A549 (cell line): ENCODE measurements around the gene MUC5AC. TPM values are rescaled to one million over a fixed set of nuclear protein-coding genes. Genes with fewer than 3 reads are reported as not detected.
A peak's percentile ranks its signal among the peaks of the same experiment; 100 is the strongest.

Source experiments
- ATAC-seq, 2 experiments: fragments of 200-7000 bp in 1 of 2; fragments of >200 bp in 1 of 2; cut with Nextera tagmentation in 1 of 2; cut with Tn5 transposase in 1 of 2; 3 replicates each; pipeline versions ENCODE4 v1.8.0 to v1.9.1; 2018 to 2020; ENCODE audit warnings: mild to moderate bottlenecking in 1 of 2, moderate library complexity in 1 of 2
- CTCF ChIA-PET: fragments of 300-600 bp; sonication (Branson Sonifier 250); formaldehyde crosslinking; extraction: SDS; loops from one replicate; lab custom pipeline; 2021; ENCODE audit warnings: antibody characterized with exemption, inconsistent platforms; lab: Yijun Ruan, JAX
- POLR2A ChIA-PET: fragments of 350-600 bp; formaldehyde crosslinking; extraction: SDS; loops from one replicate; lab custom pipeline; 2021; ENCODE audit warnings: antibody characterized with exemption, inconsistent platforms; lab: Yijun Ruan, JAX
- DNase-seq, 2 experiments: peaks; one replicate each; pipeline versions ENCODE4 v3.0.0 to v3.0.0-alpha.2; 2011 to 2016; ENCODE audit warnings: low read depth in 1 of 2, low spot score in 1 of 2
- FAIRE-seq: peaks from 2 replicates; lab custom pipeline; 2011; peaks lifted over from hg19 to GRCh38; lab: Jason Lieb, UNC
- H3K27ac ChIP-seq, 2 experiments: fragments of >200 bp; sonication (Bioruptor Twin); formaldehyde crosslinking; 3 replicates each; pipeline ENCODE4 v1.5.1; 2016 to 2017
- H3K4me1 ChIP-seq: fragments of >200 bp; sonication (Bioruptor Twin); formaldehyde crosslinking; 3 replicates; pipeline ENCODE4 v1.6.1; 2016
- H3K4me2 ChIP-seq: fragments of >200 bp; sonication (Bioruptor Twin); formaldehyde crosslinking; 3 replicates; pipeline ENCODE4 v1.6.1; 2016
- H3K4me3 ChIP-seq: fragments of >200 bp; sonication (Bioruptor Twin); formaldehyde crosslinking; 3 replicates; pipeline ENCODE4 v1.5.1; 2016
- H3K9me3 ChIP-seq: fragments of >200 bp; sonication (Bioruptor Twin); formaldehyde crosslinking; 3 replicates; pipeline ENCODE4 v1.6.1; 2016
- CBX2 ChIP-seq: fragments of 200-600 bp; sonication (generic); IDR thresholded peaks from 2 replicates; pipeline ENCODE4 v1.6.1; 2016; ENCODE audit warnings: low read depth, mild to moderate bottlenecking, borderline replicate concordance
- CEBPB ChIP-seq, 2 experiments: fragments of >200 bp in 1 of 2; sonication (Bioruptor Twin) in 1 of 2; formaldehyde crosslinking in 1 of 2; IDR thresholded peaks; 2 replicates each; pipeline ENCODE4 v1.6.1; 2012 to 2016
- CHD2 ChIP-seq: fragments of 150-350 bp; IDR thresholded peaks from 2 replicates; pipeline ENCODE4 v1.6.1; 2014; ENCODE audit warnings: low read length; ENCODE audit not compliant: partially characterized antibody
- EHMT2 ChIP-seq: fragments of 200-600 bp; sonication (generic); IDR thresholded peaks from 2 replicates; pipeline ENCODE4 v1.6.1; 2016; ENCODE audit warnings: antibody characterized with exemption, low read depth, mild to moderate bottlenecking, moderate library complexity
- ELK1 ChIP-seq: fragments of 150-350 bp; IDR thresholded peaks from 2 replicates; pipeline ENCODE4 v1.6.1; 2014; ENCODE audit warnings: low read depth, mild to moderate bottlenecking, low read length
- ESRRA ChIP-seq: fragments of 150-350 bp; IDR thresholded peaks from 2 replicates; pipeline ENCODE4 v1.6.1; 2014; ENCODE audit warnings: mild to moderate bottlenecking, low read length, borderline replicate concordance
- FOSL2 ChIP-seq, 2 experiments: fragments of 450-650 bp in 1 of 2; fragments of >200 bp in 1 of 2; sonication (Bioruptor Twin) in 1 of 2; formaldehyde crosslinking; IDR thresholded peaks; 2 replicates each; pipeline versions ENCODE4 v1.5.0 to v1.6.1; 2016 to 2020; ENCODE audit warnings: mild to moderate bottlenecking in 1 of 2, moderate library complexity in 1 of 2
- FOXS1 ChIP-seq: fragments of 250-450 bp; sonication (Bioruptor Pico); IDR thresholded peaks from 2 replicates; pipeline ENCODE4 v1.5.0; 2020; ENCODE audit warnings: mild to moderate bottlenecking, moderate library complexity
- GATA3 ChIP-seq: IDR thresholded peaks from 2 replicates; pipeline ENCODE4 v1.6.1; 2012; ENCODE audit warnings: borderline replicate concordance
- HDAC2 ChIP-seq: fragments of 200-600 bp; sonication (generic); IDR thresholded peaks from 2 replicates; pipeline ENCODE4 v1.6.1; 2016
- HEYL ChIP-seq: fragments of 250-450 bp; sonication (Bioruptor Pico); IDR thresholded peaks from 2 replicates; pipeline ENCODE4 v1.8.0; 2021; ENCODE audit warnings: mild to moderate bottlenecking, moderate library complexity
- HOXB13 ChIP-seq: fragments of 250-450 bp; sonication (Bioruptor Pico); IDR thresholded peaks from 2 replicates; pipeline ENCODE4 v1.5.0; 2020; ENCODE audit warnings: low read depth, mild to moderate bottlenecking, moderate library complexity
- JUN ChIP-seq, 2 experiments: fragments of >200 bp; sonication (Bioruptor Twin); formaldehyde crosslinking; IDR thresholded peaks; 2 replicates in 1 of 2; 3 replicates in 1 of 2; pipeline ENCODE4 v1.6.1; 2016 to 2017
- JUNB ChIP-seq: fragments of >200 bp; sonication (Bioruptor Twin); formaldehyde crosslinking; IDR thresholded peaks from 2 replicates; pipeline ENCODE4 v1.6.1; 2016
- KDM1A ChIP-seq: fragments of 200-600 bp; sonication (generic); IDR thresholded peaks from 2 replicates; pipeline ENCODE4 v1.6.1; 2016; ENCODE audit warnings: low read depth, mild to moderate bottlenecking
- MAFK ChIP-seq: fragments of 450-650 bp; IDR thresholded peaks from 2 replicates; pipeline ENCODE4 v1.6.1; 2014; ENCODE audit not compliant: partially characterized antibody
- NR3C1 ChIP-seq: fragments of >200 bp; sonication (Bioruptor Twin); formaldehyde crosslinking; IDR thresholded peaks from 3 replicates; pipeline ENCODE4 v1.6.1; 2017
- PBX3 ChIP-seq: IDR thresholded peaks from 2 replicates; pipeline ENCODE4 v1.6.1; 2012
- PHF8 ChIP-seq: fragments of 200-600 bp; sonication (generic); IDR thresholded peaks from 2 replicates; pipeline ENCODE4 v1.6.1; 2016; ENCODE audit warnings: low read depth, mild to moderate bottlenecking, antibody characterized with exemption, moderate library complexity, borderline replicate concordance
- POLR2AphosphoS2 ChIP-seq: conservative IDR thresholded peaks from 2 replicates; pipeline ENCODE4 v1.6.1; 2012; ENCODE audit warnings: low read length, improper control_type of control experiment, inconsistent platforms
- RAD21 ChIP-seq, 2 experiments: fragments of >200 bp in 1 of 2; sonication (Bioruptor Twin) in 1 of 2; formaldehyde crosslinking in 1 of 2; IDR thresholded peaks in 1 of 2; conservative IDR thresholded peaks in 1 of 2; 2 replicates in 1 of 2; 3 replicates in 1 of 2; pipeline ENCODE4 v1.6.1; 2012 to 2018; ENCODE audit warnings: inconsistent platforms in 1 of 2
- RARB ChIP-seq: fragments of 250-450 bp; sonication (Bioruptor Pico); IDR thresholded peaks from 2 replicates; pipeline ENCODE4 v1.8.0; 2021; ENCODE audit warnings: mild to moderate bottlenecking, moderate library complexity
- TFCP2L1 ChIP-seq: fragments of 250-450 bp; sonication (Bioruptor Pico); IDR thresholded peaks from 2 replicates; pipeline ENCODE4 v1.5.0; 2021; ENCODE audit warnings: mild to moderate bottlenecking
- USF2 ChIP-seq: fragments of 450-650 bp; IDR thresholded peaks from 2 replicates; pipeline ENCODE4 v1.6.1; 2014; ENCODE audit warnings: antibody characterized with exemption
- ZC3H11A ChIP-seq: fragments of 450-650 bp; IDR thresholded peaks from 2 replicates; pipeline ENCODE4 v1.6.1; 2014; ENCODE audit warnings: antibody characterized with exemption, mild to moderate bottlenecking
- ZNF302 ChIP-seq: fragments of 250-450 bp; sonication (Bioruptor Pico); IDR thresholded peaks from 2 replicates; pipeline ENCODE4 v1.9.0; 2021; ENCODE audit warnings: inconsistent platforms, mild to moderate bottlenecking, moderate library complexity
- ZSCAN20 ChIP-seq: fragments of 250-450 bp; sonication (Bioruptor Pico); IDR thresholded peaks from 2 replicates; pipeline ENCODE4 v1.8.0; 2022; ENCODE audit warnings: mild to moderate bottlenecking, moderate library complexity
- WGBS: methylation state at CpG from one replicate; pipeline ENCODE4 v1.1.6; 2017; ENCODE audit errors: missing lambda C conversion rate; 5-methylcytosine and 5-hydroxymethylcytosine counted together
- polyA plus RNA-seq, 4 experiments: library from polyadenylated mRNA; depleted of rRNA in 3 of 4; stranded (reverse); fragments of >200 nt; fragmentation: RNase III in 1 of 4; extraction: RNeasy Plus Mini Kit Qiagen cat#74134 plus additional on column Dnase treatment in 1 of 4; gene quantifications; 2 replicates in 3 of 4; 3 replicates in 1 of 4; pipeline ENCODE4 v1.2.3, GENCODE V29; 2011 to 2017
- TF ChIP-seq, protein P1 (sequence below): fragments of 200-600 bp; sonication (generic); IDR thresholded peaks from 2 replicates; pipeline ENCODE4 v1.6.1; 2016; ENCODE audit warnings: antibody characterized with exemption, mild to moderate bottlenecking, moderate library complexity

Gene MUC5AC
- polyA plus RNA-seq, 2 of the 4 experiments (the other 2 are of a cell fraction), result 0.18 to 7.4 TPM

GRCh38 chr11:1150769-1151365 is 6.9 kb upstream of the MUC5AC start (continued):
- TF ChIP-seq, protein P1, sequence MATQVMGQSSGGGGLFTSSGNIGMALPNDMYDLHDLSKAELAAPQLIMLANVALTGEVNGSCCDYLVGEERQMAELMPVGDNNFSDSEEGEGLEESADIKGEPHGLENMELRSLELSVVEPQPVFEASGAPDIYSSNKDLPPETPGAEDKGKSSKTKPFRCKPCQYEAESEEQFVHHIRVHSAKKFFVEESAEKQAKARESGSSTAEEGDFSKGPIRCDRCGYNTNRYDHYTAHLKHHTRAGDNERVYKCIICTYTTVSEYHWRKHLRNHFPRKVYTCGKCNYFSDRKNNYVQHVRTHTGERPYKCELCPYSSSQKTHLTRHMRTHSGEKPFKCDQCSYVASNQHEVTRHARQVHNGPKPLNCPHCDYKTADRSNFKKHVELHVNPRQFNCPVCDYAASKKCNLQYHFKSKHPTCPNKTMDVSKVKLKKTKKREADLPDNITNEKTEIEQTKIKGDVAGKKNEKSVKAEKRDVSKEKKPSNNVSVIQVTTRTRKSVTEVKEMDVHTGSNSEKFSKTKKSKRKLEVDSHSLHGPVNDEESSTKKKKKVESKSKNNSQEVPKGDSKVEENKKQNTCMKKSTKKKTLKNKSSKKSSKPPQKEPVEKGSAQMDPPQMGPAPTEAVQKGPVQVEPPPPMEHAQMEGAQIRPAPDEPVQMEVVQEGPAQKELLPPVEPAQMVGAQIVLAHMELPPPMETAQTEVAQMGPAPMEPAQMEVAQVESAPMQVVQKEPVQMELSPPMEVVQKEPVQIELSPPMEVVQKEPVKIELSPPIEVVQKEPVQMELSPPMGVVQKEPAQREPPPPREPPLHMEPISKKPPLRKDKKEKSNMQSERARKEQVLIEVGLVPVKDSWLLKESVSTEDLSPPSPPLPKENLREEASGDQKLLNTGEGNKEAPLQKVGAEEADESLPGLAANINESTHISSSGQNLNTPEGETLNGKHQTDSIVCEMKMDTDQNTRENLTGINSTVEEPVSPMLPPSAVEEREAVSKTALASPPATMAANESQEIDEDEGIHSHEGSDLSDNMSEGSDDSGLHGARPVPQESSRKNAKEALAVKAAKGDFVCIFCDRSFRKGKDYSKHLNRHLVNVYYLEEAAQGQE, result no peak
- no peak for TF ChIP-seq PHF8
- no peak for TF ChIP-seq MAFK
- TF ChIP-seq, all 56 proteins: peak for 10

GRCh38 chr11:1151366-1152315 is 6.1 kb upstream of the MUC5AC start:
- ATAC-seq (peak; percentile 30 to 49), DNase-seq (peak in 1 of 2 experiments; percentile 76), FAIRE-seq (no peak)
- H3K4me2 ChIP-seq, result peak overlapping the region; percentile 91
- H3K9me3 ChIP-seq, result peaks cover 6% of the 10 kb centered on the region; the same call in 1 of the 3 replicates
- peak overlapping the region; percentile 97 to 99 for H3K27ac ChIP-seq
- H3K4me1 ChIP-seq, result peaks cover 52% of the 10 kb centered on the region
- peak overlapping the region; percentile 21 for H3K4me3 ChIP-seq
- ChIA-PET CTCF (interaction anchor here (0.6 to 1.8 kb wide), 5 partner anchors 12 to 101 kb away, joined by 3 to 5 read pairs (median 3); no protein-coding TSS in a partner anchor), POLR2A (no interaction called here)
- 0% methylated on average over 7 of the region's 22 CpGs for WGBS
- TF ChIP-seq CEBPB (IDR thresholded peaks at IDR 0.05) (peak in 1 of 2 experiments; percentile 34; a peak in 2 of 4 replicates), USF2 (no peak), KDM1A (no peak), GATA3 (no peak), JUNB (no peak), HEYL (CRISPR knock-in tag) (no peak; the same call in 1 of the 2 replicates), POLR2AphosphoS2 (no peak), JUN (IDR thresholded peaks at IDR 0.05) (no peak), ZC3H11A (no peak), RAD21 (conservative IDR thresholded peaks at IDR 0.05 in 1 of 2, IDR thresholded peaks at IDR 0.05 in 1 of 2) (no peak), CHD2 (no peak), ESRRA (no peak), HOXB13 (CRISPR knock-in tag) (peak; percentile 66; the same call in 1 of the 2 replicates), TFCP2L1 (no peak), EHMT2 (no peak), ZSCAN20 (CRISPR knock-in tag) (no peak), RARB (CRISPR knock-in tag) (no peak), PBX3 (no peak), FOXS1 (CRISPR knock-in tag) (no peak), HDAC2 (no peak), ZNF302 (CRISPR knock-in tag) (0 out of 2 replicates have a peak, but pooled peaks have one; percentile 35), FOSL2 (IDR thresholded peaks at IDR 0.05) (no peak), FOSL2 (CRISPR knock-in tag; IDR thresholded peaks at IDR 0.05) (no peak), NR3C1 (no peak), CBX2 (no peak), ELK1 (no peak)
